Right lobe of liver (tissue), 4 donors: ENCODE data around the gene COL5A1.

Experiments used
- POLR2A ChIP-seq: fragments of 450-650 bp; IDR thresholded peaks from one replicate; pipeline ENCODE4 v1.6.1; 2017; ENCODE audit warnings: antibody characterized with exemption, mild to moderate bottlenecking
- TF ChIP-seq, protein P1 (sequence below), 4 donors: fragments of 200-600 bp in 3 of 4; fragments of 450-650 bp in 1 of 4; IDR thresholded peaks; one replicate each; pipeline versions ENCODE4 v1.5.1 to v1.8.0; 2016 to 2022; ENCODE audit warnings: antibody characterized with exemption in 4 of 4, mild to moderate bottlenecking in 2 of 4
- donor health status: DM: no; HTN: no; CAD: no.
- donor health status: DM: no; HTN: no; CAD: no.
- donor health status: DM: no; HTN: yes; CAD: no.

DNA sequence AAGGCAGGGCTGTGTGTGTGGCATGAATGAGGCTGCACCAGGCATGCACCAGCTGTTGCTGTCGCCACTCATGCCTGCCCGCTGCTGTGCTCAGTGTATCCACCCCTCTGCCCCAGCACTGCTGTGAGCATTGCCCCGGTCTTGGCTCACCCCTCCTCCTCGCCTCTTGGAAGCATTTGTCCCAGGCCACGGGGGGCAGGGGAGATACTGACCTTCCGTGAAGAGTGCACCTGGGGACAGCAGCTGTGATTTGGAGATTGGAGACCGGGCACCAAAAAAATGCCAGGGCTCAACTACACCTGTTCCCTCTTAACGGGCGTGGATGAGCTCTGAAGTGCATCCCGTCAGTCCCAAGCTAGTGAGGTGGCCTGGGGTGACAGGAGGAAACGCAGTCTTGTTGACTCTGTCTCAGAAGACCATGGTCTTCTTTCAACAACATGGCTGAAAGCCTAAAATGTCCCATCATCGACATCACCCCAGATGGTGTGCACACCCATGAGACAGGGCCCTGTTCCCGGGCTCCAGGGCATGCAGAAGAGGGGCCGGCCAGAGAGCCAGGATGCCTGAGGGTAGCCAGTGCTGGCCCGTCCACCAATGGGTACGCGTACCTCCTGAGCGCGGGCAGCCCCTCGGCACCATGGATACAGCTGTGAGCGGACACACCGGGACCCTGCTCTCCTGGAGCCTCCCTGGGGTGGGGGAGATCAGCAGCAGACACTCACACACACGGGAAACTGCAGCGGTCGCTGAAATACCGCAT is 115.8 kb downstream of the COL5A1 start:
- no peak for TF ChIP-seq POLR2A
- TF ChIP-seq, protein P1, sequence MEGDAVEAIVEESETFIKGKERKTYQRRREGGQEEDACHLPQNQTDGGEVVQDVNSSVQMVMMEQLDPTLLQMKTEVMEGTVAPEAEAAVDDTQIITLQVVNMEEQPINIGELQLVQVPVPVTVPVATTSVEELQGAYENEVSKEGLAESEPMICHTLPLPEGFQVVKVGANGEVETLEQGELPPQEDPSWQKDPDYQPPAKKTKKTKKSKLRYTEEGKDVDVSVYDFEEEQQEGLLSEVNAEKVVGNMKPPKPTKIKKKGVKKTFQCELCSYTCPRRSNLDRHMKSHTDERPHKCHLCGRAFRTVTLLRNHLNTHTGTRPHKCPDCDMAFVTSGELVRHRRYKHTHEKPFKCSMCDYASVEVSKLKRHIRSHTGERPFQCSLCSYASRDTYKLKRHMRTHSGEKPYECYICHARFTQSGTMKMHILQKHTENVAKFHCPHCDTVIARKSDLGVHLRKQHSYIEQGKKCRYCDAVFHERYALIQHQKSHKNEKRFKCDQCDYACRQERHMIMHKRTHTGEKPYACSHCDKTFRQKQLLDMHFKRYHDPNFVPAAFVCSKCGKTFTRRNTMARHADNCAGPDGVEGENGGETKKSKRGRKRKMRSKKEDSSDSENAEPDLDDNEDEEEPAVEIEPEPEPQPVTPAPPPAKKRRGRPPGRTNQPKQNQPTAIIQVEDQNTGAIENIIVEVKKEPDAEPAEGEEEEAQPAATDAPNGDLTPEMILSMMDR (IDR thresholded peaks at IDR 0.05), result no peak
